K562 (cell line): ENCODE data around the gene IMPA2. TPM values are rescaled to one million over a fixed set of nuclear protein-coding genes. Genes with fewer than 3 reads are reported as not detected.

Source experiments
- KLF16 ChIP-seq: IDR thresholded peaks from 2 replicates; pipeline ENCODE4 v1.6.1; 2016; ENCODE audit warnings: antibody characterized with exemption
- MBD1 ChIP-seq: fragments of 250-450 bp; sonication (Bioruptor Pico); IDR thresholded peaks from 2 replicates; pipeline ENCODE4 v1.8.0; 2022; ENCODE audit warnings: inconsistent platforms
- MBD2 ChIP-seq: sonication (generic); IDR thresholded peaks from 2 replicates; pipeline ENCODE4 v1.6.1; 2016; ENCODE audit warnings: low read depth, borderline replicate concordance
- ZFP30 ChIP-seq: fragments of 250-450 bp; sonication (Bioruptor Pico); IDR thresholded peaks from 2 replicates; pipeline ENCODE4 v1.8.0; 2022; ENCODE audit warnings: moderate library complexity, mild to moderate bottlenecking, inconsistent platforms, borderline replicate concordance
- ZNF785 ChIP-seq: fragments of 250-450 bp; sonication (Bioruptor Pico); IDR thresholded peaks from 2 replicates; pipeline ENCODE4 v1.4.0; 2020; ENCODE audit warnings: mild to moderate bottlenecking
- polyA plus RNA-seq, 8 experiments: library from polyadenylated mRNA; depleted of rRNA in 4 of 8; stranded (reverse) in 5 of 8; unstranded in 3 of 8; fragments of >200 nt; fragmentation: Nextera tagmentation in 2 of 8; fragmentation: Illumina TruSeq in 1 of 8; extraction: Ambion mirVana in 2 of 8; extraction: Trizol in 1 of 8; gene quantifications; 2 replicates each; pipeline versions ENCODE4 v1.2.1 to v1.2.3, GENCODE V29; 2011 to 2014; ENCODE audit warnings: inconsistent platforms in 1 of 8, missing spikeins in 1 of 8
- total RNA-seq, 7 experiments: library from RNA; depleted of rRNA in 6 of 7; stranded (reverse); fragments of >200 nt in 6 of 7; fragmentation: Illumina TruSeq in 2 of 7; extraction: Trizol in 2 of 7; gene quantifications; 2 replicates each; pipeline versions ENCODE4 v1.2.1 to v1.2.3, GENCODE V29; 2011 to 2021; ENCODE audit warnings: low replicate concordance in 1 of 7
- TF ChIP-seq, protein P1 (sequence below), 2 experiments: fragments of 450-650 bp in 1 of 2; IDR thresholded peaks; 2 replicates each; pipeline ENCODE4 v1.6.1; 2011 to 2017; ENCODE audit warnings: low read depth in 2 of 2, antibody characterized with exemption in 1 of 2, borderline replicate concordance in 1 of 2, low read length in 1 of 2, mild to moderate bottlenecking in 1 of 2, mixed read lengths in 1 of 2; ENCODE audit not compliant: control insufficient read depth in 1 of 2
- TF ChIP-seq, protein P2 (sequence below): fragments of 200-800 bp; sonication (Bioruptor generic); IDR thresholded peaks from 2 replicates; pipeline ENCODE4 v1.6.1; 2017; ENCODE audit warnings: missing genetic modification characterization, missing compliant biosample characterization

Gene IMPA2
- total and polyA plus RNA-seq, 9 of the 15 experiments (the other 6 are each of a cell fraction or from before 2014, with no cell fraction given): 0.62 to 11.3 (median 5.7) TPM

GRCh38 chr18:11985586-11985985 lies 4.3 kb downstream of the IMPA2 start (continued):
- TF ChIP-seq, protein P1, sequence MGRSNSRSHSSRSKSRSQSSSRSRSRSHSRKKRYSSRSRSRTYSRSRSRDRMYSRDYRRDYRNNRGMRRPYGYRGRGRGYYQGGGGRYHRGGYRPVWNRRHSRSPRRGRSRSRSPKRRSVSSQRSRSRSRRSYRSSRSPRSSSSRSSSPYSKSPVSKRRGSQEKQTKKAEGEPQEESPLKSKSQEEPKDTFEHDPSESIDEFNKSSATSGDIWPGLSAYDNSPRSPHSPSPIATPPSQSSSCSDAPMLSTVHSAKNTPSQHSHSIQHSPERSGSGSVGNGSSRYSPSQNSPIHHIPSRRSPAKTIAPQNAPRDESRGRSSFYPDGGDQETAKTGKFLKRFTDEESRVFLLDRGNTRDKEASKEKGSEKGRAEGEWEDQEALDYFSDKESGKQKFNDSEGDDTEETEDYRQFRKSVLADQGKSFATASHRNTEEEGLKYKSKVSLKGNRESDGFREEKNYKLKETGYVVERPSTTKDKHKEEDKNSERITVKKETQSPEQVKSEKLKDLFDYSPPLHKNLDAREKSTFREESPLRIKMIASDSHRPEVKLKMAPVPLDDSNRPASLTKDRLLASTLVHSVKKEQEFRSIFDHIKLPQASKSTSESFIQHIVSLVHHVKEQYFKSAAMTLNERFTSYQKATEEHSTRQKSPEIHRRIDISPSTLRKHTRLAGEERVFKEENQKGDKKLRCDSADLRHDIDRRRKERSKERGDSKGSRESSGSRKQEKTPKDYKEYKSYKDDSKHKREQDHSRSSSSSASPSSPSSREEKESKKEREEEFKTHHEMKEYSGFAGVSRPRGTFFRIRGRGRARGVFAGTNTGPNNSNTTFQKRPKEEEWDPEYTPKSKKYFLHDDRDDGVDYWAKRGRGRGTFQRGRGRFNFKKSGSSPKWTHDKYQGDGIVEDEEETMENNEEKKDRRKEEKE (IDR thresholded peaks at IDR 0.05; ENCODE audit: borderline replicate concordance in 1 of 2, control insufficient read depth in 1 of 2, low read depth in 2 of 2, low read length in 1 of 2): no peak
- TF ChIP-seq KLF16 (no peak), ZFP30 (no peak), MBD1 (CRISPR knock-in tag) (no peak), ZNF785 (no peak), MBD2 (no peak)
- TF ChIP-seq, protein P2, sequence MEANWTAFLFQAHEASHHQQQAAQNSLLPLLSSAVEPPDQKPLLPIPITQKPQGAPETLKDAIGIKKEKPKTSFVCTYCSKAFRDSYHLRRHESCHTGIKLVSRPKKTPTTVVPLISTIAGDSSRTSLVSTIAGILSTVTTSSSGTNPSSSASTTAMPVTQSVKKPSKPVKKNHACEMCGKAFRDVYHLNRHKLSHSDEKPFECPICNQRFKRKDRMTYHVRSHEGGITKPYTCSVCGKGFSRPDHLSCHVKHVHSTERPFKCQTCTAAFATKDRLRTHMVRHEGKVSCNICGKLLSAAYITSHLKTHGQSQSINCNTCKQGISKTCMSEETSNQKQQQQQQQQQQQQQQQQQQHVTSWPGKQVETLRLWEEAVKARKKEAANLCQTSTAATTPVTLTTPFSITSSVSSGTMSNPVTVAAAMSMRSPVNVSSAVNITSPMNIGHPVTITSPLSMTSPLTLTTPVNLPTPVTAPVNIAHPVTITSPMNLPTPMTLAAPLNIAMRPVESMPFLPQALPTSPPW (CRISPR knock-in tag): no peak
